ENCODE measurements around the gene XAB2.
"Not testable (repeated sequence)": the region's sequence is repeated elsewhere in the genome, so short reads cannot be mapped to it uniquely, and the experiment has no call there.

Gene XAB2

GRCh38 chr19:7590256-7590655, 39.1 kb downstream of the XAB2 start:
- TF ChIP-seq CTCF (IDR thresholded peaks at IDR 0.05; ENCODE audit: control insufficient read depth, extremely low read depth, insufficient read depth) = no peak
- no peak overlapping the region for H3K4me3 ChIP-seq (ENCODE audit: low read depth, low read length)
- no peak for DNase-seq (ENCODE audit: low read depth)

- no peak for DNase-seq (ENCODE audit: low read depth)
- H3K4me3 ChIP-seq (ENCODE audit: low read depth, low read length) = no peak overlapping the region
- TF ChIP-seq CTCF (IDR thresholded peaks at IDR 0.05; ENCODE audit: control insufficient read depth, extremely low read depth, insufficient read depth) = no peak
These were observed 39.5 kb downstream of the XAB2 start for GRCh38 chr19:7589822-7590221.

- no peak for TF ChIP-seq CTCF (IDR thresholded peaks at IDR 0.05; ENCODE audit: control insufficient read depth, extremely low read depth, insufficient read depth)
These were observed 46.9 kb downstream of the XAB2 start for GRCh38 chr19:7582446-7582845.

GRCh38 chr19:7579182-7579581, 50.2 kb downstream of the XAB2 start:
- H3K4me3 ChIP-seq (ENCODE audit: low read depth, low read length) = no peak overlapping the region
- no peak for DNase-seq (ENCODE audit: low read depth)
- TF ChIP-seq CTCF (IDR thresholded peaks at IDR 0.05; ENCODE audit: control insufficient read depth, extremely low read depth, insufficient read depth) = no peak

More at GRCh38 chr19:7582446-7582845, 46.9 kb downstream of the XAB2 start:
- no peak overlapping the region for H3K4me3 ChIP-seq (ENCODE audit: low read depth, low read length)
- no peak for DNase-seq (ENCODE audit: low read depth)

- TF ChIP-seq CTCF (IDR thresholded peaks at IDR 0.05; ENCODE audit: control insufficient read depth, extremely low read depth, insufficient read depth) = no peak
- no peak overlapping the region for H3K4me3 ChIP-seq (ENCODE audit: low read depth, low read length)
- DNase-seq (ENCODE audit: low read depth) = no peak
These were observed 51.2 kb downstream of the XAB2 start for GRCh38 chr19:7578127-7578526.

GRCh38 chr19:7577422-7577821, 51.9 kb downstream of the XAB2 start:
- H3K4me3 ChIP-seq (ENCODE audit: low read depth, low read length); DNase-seq (ENCODE audit: low read depth): not testable (repeated sequence)

- DNase-seq (ENCODE audit: low read depth) = no peak
- no peak for TF ChIP-seq CTCF (IDR thresholded peaks at IDR 0.05; ENCODE audit: control insufficient read depth, extremely low read depth, insufficient read depth)
- H3K4me3 ChIP-seq (ENCODE audit: low read depth, low read length) = no peak overlapping the region
These were observed 53.8 kb downstream of the XAB2 start for GRCh38 chr19:7575434-7576040.
